SH-SY5Y (cell line): ENCODE data around the gene AHI1.

Source experiments
- GATA2 ChIP-seq: IDR thresholded peaks from 2 replicates; pipeline ENCODE4 v1.6.1; 2011; ENCODE audit warnings: mild to moderate bottlenecking, low read depth, low read length
- GATA3 ChIP-seq: IDR thresholded peaks from 2 replicates; pipeline ENCODE4 v1.6.1; 2011; ENCODE audit warnings: low read depth, mild to moderate bottlenecking, low read length, moderate library complexity

- no peak for TF ChIP-seq GATA3
- TF ChIP-seq GATA2, result no peak
These were observed 95.2 kb downstream of the AHI1 start for GRCh38 chr6:135402311-135402710.
